ACC112 (cell line): ENCODE data around the gene APOBEC4.
"Not testable (repeated sequence)": the region's sequence is repeated elsewhere in the genome, so short reads cannot be mapped to it uniquely, and the experiment has no call there.

Experiments
- H2AFZ ChIP-seq: fragments of 200-600 bp; sonication (generic); one replicate; pipeline ENCODE4 v1.6.0; 2017; ENCODE audit warnings: antibody characterized with exemption, low read length; ENCODE audit not compliant: unreplicated experiment
- H3K27ac ChIP-seq: fragments of 200-600 bp; sonication (generic); 2 replicates; pipeline ENCODE4 v1.5.1; 2014; ENCODE audit warnings: low read depth, mild to moderate bottlenecking, antibody characterized with exemption, low read length, moderate library complexity
- H3K27me3 ChIP-seq: fragments of 200-600 bp; sonication (generic); 2 replicates; pipeline ENCODE4 v1.6.1; 2014; ENCODE audit warnings: mild to moderate bottlenecking, antibody characterized with exemption, low read length, moderate library complexity, mixed read lengths; ENCODE audit not compliant: insufficient read depth
- H3K36me3 ChIP-seq: fragments of 200-600 bp; sonication (generic); 2 replicates; pipeline ENCODE4 v1.6.1; 2016; ENCODE audit warnings: mild to moderate bottlenecking, antibody characterized with exemption, low read length, moderate library complexity, mixed read lengths; ENCODE audit not compliant: insufficient read depth
- H3K4me1 ChIP-seq: fragments of 200-600 bp; sonication (generic); one replicate; pipeline ENCODE4 v1.6.1; 2016; ENCODE audit warnings: low read length, mixed read lengths; ENCODE audit not compliant: insufficient read depth, unreplicated experiment, control insufficient read depth
- H3K4me3 ChIP-seq: fragments of 200-600 bp; sonication (generic); 2 replicates; pipeline ENCODE4 v1.5.1; 2014; ENCODE audit warnings: mild to moderate bottlenecking, low read depth, low read length
- H3K79me2 ChIP-seq: fragments of 200-600 bp; sonication (generic); one replicate; pipeline ENCODE4 v1.6.0; 2016; ENCODE audit warnings: low read length; ENCODE audit not compliant: control insufficient read depth, unreplicated experiment, insufficient read depth

Gene APOBEC4

DNA sequence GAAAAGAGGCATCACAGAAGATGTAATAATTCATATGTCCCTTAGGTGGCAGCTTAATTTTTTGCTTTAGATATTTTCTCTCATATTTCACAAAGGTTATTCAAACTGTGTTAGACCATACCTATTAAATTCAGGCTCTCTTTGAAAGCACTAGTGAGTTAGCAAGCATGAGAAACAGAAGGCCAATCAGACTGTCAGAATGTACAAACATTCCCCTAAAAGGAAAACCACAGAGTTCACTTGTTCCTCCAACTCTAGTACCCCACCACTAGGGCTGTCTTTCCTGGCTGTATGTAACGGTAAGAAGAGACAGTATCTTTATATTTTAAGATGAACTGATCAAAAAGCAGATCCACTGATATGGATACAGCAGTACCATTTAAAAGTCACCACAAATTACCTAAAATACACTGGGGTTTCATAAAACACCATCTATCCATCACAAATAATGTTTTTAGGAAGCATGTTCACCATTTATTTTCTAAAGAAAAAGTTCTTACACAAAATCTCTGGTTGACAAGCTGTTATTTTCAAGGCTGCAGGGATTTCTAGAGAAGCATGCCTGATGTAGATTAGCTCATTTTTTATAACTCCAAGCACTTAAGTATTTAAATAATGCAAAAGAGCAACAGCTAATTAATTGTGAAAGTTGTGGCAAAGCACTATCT lies 19.3 kb downstream of the APOBEC4 start:
- peak overlapping the region; percentile 92 for H3K4me3 ChIP-seq
- peaks cover 37% of the 10 kb centered on the region for H3K4me1 ChIP-seq
- peaks cover 22% of the 10 kb centered on the region for H3K36me3 ChIP-seq
- H3K79me2 ChIP-seq, result peaks cover 75% of the 10 kb centered on the region
- peak overlapping the region; percentile 4 for H2AFZ ChIP-seq
- peak overlapping the region; percentile 77 for H3K27ac ChIP-seq
- no peaks in the 10 kb centered on the region for H3K27me3 ChIP-seq

DNA sequence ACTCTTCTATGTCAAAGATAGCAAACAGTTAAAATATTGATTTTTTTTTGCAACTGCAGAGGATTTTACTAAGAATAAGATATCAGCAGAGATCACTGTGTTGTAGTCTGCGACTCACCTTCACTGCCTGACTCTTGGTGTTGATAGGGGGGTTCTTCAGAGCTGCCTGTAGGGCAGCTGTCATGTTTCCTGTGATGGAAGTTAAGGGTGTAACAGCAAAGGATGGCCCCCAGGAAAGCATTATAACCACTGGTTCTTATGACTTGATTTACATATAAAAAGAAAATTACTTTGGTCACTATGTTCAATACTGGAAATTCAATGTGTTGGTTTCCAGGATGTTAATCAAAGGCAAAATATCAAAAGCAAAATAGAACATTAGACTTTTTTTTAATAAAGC lies 20.2 kb downstream of the APOBEC4 start:
- Histone ChIP-seq H3K36me3 (peaks cover 24% of the 10 kb centered on the region), H3K4me3 (peak overlapping the region; percentile 92), H3K79me2 (peaks cover 75% of the 10 kb centered on the region), H3K4me1 (peaks cover 39% of the 10 kb centered on the region), H2AFZ (no peak overlapping the region), H3K27me3 (no peaks in the 10 kb centered on the region), H3K27ac (peak overlapping the region; percentile 77)

DNA sequence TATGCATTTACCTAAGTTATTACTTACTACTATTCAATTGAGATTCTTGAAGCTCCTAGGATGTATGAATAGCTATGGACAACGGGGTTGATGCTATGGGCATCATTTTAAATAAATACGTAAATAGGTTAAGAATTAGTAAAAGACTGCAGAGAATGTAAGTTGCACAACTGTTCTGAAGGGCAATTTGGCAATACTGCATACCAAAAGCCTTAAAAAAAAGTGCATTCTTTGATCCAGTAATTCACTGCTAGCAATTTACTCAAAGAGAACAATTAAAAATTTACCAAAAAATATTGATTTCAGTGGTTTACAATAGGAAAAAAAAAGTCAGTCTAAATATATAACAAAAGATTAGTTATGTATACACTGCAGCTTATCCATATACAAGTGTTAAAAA lies 21.0 kb downstream of the APOBEC4 start:
- peaks cover 27% of the 10 kb centered on the region for H3K36me3 ChIP-seq
- no peak overlapping the region for H2AFZ ChIP-seq
- peak overlapping the region; percentile 92 for H3K4me3 ChIP-seq
- peaks cover 78% of the 10 kb centered on the region for H3K79me2 ChIP-seq
- no peaks in the 10 kb centered on the region for H3K27me3 ChIP-seq
- peak overlapping the region; percentile 77 for H3K27ac ChIP-seq
- peaks cover 38% of the 10 kb centered on the region for H3K4me1 ChIP-seq

DNA sequence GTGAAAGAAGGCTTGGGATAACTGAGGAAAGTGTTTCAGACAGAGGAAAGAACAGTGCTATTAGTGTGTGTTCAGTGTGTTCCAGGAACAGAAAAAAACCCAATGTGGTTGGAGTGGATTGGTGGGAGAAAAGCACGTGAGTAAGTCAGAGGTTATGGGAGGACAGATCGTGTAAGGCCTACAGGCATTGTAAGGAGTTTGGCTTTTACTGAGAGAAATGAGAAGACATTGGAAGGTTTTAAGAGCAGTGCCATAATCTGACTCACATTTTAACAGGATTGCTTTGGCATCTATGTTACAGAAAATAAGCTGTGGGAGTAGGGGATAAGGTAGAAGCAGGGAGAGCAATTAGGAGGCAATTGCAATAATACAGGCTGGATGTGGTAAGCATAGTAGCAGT lies 22.4 kb downstream of the APOBEC4 start:
- Histone ChIP-seq H3K79me2 (peaks cover 74% of the 10 kb centered on the region), H3K4me3 (peak overlapping the region; percentile 54), H3K4me1 (peaks cover 43% of the 10 kb centered on the region), H3K27me3 (no peaks in the 10 kb centered on the region), H3K27ac (peak overlapping the region; percentile 36), H3K36me3 (peaks cover 27% of the 10 kb centered on the region), H2AFZ (no peak overlapping the region)

DNA sequence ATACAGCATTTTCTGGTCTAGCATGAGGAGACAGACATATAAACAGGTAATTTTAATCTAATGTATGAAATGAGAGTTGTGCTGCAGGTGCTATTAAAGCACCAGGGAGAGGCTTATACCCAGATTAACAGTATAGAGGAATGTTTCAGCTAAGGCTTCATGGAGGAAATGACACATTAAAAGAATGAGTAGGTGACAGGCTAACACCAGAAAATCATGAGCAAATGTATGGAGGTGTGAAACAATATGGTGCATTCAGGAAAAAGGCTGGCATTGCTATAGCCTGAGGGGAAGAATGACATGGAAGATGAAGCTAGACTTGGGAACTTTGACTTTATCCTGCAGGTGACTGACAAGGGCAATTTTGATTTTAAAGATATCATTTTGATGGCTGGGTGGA lies 24.6 kb downstream of the APOBEC4 start:
- H3K4me1 ChIP-seq, result peaks cover 44% of the 10 kb centered on the region
- H2AFZ ChIP-seq, result no peak overlapping the region
- H3K79me2 ChIP-seq, result peaks cover 54% of the 10 kb centered on the region
- H3K36me3 ChIP-seq, result peaks cover 27% of the 10 kb centered on the region
- H3K4me3 ChIP-seq, result no peak overlapping the region
- H3K27ac ChIP-seq, result no peak overlapping the region
- no peaks in the 10 kb centered on the region for H3K27me3 ChIP-seq

DNA sequence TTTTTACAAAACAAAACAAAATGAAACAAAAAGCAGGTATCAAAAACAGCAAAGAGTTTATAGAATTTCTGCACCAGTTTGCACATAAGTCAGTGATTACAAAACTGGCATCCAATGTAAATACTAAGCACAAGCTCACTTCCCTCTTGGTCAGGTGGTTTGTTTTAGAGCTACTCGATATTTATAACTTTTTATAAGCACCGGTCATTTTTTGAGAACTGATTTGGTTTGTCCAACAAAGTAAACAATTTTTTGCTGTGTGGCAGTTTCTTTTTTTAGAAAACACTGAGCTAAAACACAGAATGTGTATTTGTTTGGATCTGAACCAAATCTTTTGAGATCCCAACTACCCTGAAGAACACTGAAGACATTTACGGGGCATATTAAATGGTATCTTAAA lies 26.9 kb downstream of the APOBEC4 start:
- peaks cover 23% of the 10 kb centered on the region for H3K36me3 ChIP-seq
- H3K4me3 ChIP-seq, H2AFZ ChIP-seq, H3K27me3 ChIP-seq: not testable (repeated sequence)
- peaks cover 52% of the 10 kb centered on the region for H3K4me1 ChIP-seq
- peaks cover 32% of the 10 kb centered on the region for H3K79me2 ChIP-seq
- 0 out of 2 replicates have a peak overlapping the region, but pooled peaks have one; percentile 24 for H3K27ac ChIP-seq

DNA sequence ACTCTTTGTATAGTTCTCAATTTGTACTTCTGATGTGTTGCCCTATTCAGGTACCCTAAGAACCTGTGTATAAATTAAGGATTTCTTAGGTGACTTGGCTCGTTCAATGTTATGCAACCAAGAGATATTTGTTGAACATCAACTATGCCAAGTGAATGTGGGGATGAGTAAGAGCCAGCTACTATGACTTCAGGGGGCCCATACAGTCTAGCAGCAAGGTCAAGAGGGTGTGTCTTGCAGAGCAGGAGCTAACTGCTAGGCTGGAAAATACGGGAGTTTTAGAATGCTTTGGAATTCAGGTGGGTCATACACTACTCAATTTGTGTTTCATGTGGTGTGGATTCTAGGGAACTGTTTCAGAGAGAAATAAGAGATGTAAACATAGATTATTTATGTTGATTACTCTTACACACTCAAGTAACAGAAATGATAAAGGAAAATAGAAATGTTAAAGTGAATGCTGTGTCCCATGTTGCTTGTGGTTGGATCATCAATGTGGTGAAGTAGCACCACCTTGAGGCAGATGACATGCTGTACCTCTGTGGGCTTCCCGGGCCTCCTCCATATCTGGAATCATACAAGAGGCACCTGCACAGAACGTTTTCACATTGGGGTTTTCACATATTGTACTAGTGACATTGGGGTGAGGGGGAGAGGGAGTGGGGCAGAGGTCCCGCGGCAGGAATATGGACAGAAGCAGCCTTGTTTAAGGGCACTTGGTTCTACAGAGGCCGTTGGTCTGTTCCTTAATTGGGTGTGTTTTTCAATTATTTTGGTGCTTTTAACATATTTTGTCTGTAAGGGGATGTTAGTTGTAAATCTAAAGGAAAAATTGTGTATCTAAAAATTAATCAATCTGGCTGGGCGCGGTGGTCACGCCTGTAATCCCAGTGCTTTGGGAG lies 30.0 kb downstream of the APOBEC4 start:
- Histone ChIP-seq H3K4me1 (peaks cover 26% of the 10 kb centered on the region), H3K27ac (no peak overlapping the region), H3K4me3 (no peak overlapping the region), H3K79me2 (peaks cover 6% of the 10 kb centered on the region), H3K36me3 (peaks cover 4% of the 10 kb centered on the region), H3K27me3 (no peaks in the 10 kb centered on the region), H2AFZ (no peak overlapping the region)

DNA sequence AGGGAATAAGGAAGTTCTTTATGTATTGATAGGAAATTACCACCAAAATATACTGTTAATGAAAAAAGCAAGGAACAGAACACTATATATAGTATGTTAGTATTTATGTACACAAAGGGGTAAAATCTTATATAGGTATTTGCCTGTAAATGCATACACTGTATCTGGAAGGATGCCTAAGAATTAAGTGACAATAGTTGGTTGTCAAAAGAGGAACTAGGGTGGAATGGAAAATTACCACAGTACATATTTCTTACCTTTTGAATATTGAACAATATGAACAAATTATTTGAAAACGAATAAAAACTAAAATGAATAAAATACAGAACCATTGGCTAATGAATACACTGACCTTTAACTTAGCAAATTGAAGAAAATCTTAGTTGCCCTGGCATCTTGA lies 31.1 kb downstream of the APOBEC4 start:
- Histone ChIP-seq H2AFZ (no peak overlapping the region), H3K27ac (no peak overlapping the region), H3K27me3 (no peaks in the 10 kb centered on the region), H3K4me3 (no peak overlapping the region), H3K4me1 (peaks cover 20% of the 10 kb centered on the region), H3K36me3 (no peaks in the 10 kb centered on the region; the same call in 1 of the 2 replicates), H3K79me2 (peaks cover 1% of the 10 kb centered on the region)

DNA sequence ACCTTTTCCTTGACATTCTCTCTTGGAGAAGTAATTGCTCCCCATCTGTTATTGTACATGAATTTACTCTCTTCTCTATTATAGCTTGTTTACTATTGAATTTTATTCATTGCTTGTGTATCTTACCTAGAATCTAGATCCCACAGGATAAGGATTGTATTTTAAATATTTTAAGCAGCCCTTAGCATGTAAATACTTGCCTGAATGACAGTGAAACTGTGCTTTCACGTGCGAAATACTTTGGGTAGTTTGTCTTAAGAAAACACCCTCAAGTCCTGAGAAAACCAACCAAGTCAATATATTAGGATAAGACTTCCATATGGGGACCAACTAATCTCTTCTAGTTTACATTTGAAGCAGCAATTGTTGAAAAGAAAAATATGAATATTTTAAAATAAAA lies 32.8 kb downstream of the APOBEC4 start:
- no peak overlapping the region for H2AFZ ChIP-seq
- no peaks in the 10 kb centered on the region for H3K79me2 ChIP-seq
- H3K27ac ChIP-seq, result no peak overlapping the region
- no peaks in the 10 kb centered on the region; the same call in 1 of the 2 replicates for H3K36me3 ChIP-seq
- H3K4me1 ChIP-seq, result peaks cover 12% of the 10 kb centered on the region
- no peak overlapping the region for H3K4me3 ChIP-seq
- H3K27me3 ChIP-seq, result no peaks in the 10 kb centered on the region

DNA sequence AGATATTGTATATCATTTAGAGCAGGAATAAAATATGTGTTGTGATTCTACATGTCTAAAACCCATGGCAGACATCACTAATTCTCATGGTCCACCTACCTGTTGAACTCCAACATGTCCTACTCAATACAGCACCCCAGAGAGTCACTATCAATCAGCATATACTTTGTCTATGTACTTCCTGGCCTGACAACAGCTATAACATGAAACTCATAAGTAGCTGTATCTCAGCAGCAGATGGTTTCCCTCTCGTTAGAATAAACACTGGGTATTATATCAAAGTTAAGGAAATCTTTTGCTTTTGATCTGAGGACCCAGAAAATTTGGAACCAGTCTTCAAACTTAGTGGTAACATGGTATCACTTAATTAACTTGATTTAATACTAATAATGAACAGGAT lies 33.3 kb downstream of the APOBEC4 start:
- H3K4me3 ChIP-seq, result no peak overlapping the region
- no peak overlapping the region for H2AFZ ChIP-seq
- no peak overlapping the region for H3K27ac ChIP-seq
- no peaks in the 10 kb centered on the region for H3K27me3 ChIP-seq
- peaks cover 12% of the 10 kb centered on the region for H3K4me1 ChIP-seq
- H3K79me2 ChIP-seq, result no peaks in the 10 kb centered on the region
- no peaks in the 10 kb centered on the region for H3K36me3 ChIP-seq

DNA sequence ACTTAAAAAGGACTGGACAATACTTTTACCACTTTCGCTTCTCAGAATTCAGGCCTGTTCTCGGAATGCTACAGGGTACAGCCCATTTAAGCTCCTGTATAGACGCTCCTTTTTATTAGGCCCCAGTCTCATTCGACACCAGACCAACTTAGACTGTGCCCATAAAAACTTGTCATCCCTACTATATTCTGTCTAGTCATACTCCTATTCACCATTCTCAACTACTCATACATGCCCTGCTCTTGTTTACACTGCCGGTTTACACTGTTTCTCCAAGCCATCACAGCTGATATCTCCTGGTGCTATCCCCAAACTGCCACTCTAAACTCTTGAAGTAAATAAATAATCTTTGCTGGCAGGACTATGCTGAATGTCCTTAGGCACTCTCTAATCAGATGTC lies 34.9 kb downstream of the APOBEC4 start:
- not testable (repeated sequence) for H2AFZ ChIP-seq, H3K4me3 ChIP-seq, H3K27me3 ChIP-seq, H3K36me3 ChIP-seq, H3K27ac ChIP-seq, H3K4me1 ChIP-seq, H3K79me2 ChIP-seq
